ENCODE results near the gene NPFFR2.
"Not testable (repeated sequence)": the region's sequence is repeated elsewhere in the genome, so short reads cannot be mapped to it uniquely, and the experiment has no call there.

GRCh38 chr4:72169285-72169684, 137.5 kb downstream of the NPFFR2 start:
- TF ChIP-seq POLR2A (IDR thresholded peaks at IDR 0.05; ENCODE audit: low read length); GATA1 (IDR thresholded peaks at IDR 0.05; ENCODE audit: low read depth, low read length): not testable (repeated sequence)
